ENCODE measurements around the gene PLPP3. TPM values are rescaled to one million over a fixed set of nuclear protein-coding genes. Genes with fewer than 3 reads are reported as not detected.
A peak's percentile ranks its signal among the peaks of the same experiment; 100 is the strongest.

Gene PLPP3
- polyA plus RNA-seq, 3 donors: 0.21 to 0.32 TPM; not detected in 1

DNA sequence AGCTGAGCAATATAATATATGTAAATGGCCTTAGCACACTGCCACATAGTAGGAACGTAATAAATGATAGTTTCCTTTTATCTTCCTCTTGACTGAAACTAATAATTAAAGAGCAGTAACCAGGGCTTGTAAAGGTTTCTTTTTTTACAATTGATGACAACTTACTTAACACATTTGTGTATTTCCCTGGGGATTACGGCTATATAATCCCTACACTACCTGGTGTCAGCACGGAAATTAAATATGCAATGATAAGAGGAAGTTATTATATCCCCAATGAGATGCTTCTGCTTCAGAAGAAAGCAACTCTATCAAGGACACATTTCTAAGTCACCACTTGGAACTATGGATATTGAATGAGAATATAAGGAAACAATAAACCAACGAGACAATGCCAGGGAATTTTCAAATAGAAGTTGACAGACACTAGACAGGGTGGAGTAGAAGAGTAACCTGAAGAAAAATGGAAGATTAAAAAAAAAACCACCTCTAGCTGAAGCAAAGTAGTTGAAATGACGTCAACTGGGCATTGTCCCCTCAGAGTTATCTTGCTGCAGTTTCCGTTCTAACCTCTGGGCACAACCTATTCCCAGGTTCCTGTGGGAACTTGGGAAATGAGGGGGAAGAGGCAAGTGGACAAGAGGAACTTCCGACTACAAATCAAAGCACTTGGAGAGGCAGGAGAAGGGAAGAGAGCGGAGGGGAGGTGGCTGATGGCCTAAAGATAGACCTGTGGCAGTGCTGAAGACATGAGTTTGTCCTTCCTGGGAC, 66.5 kb downstream of the PLPP3 start:
- H3K9ac ChIP-seq (ENCODE audit: insufficient read depth, low read length, poor library complexity, severe bottlenecking): no peak overlapping the region
- peaks cover 5 to 11% of the 10 kb centered on the region in 2 donors for H3K36me3 Mint-ChIP-seq
- peaks cover 60% of the 10 kb centered on the region for H3K4me1 Mint-ChIP-seq
- H2AFZ ChIP-seq (ENCODE audit: insufficient read depth, low read depth, low read length, poor library complexity, severe bottlenecking): no peak overlapping the region
- no peak overlapping the region for H3K27ac ChIP-seq (ENCODE audit: low read depth in 1 of 2, low read length in 2 of 2)
- peaks cover 53 to 55% of the 10 kb centered on the region in 2 donors for H3K4me1 ChIP-seq (ENCODE audit: control insufficient read depth in 1 of 2, insufficient read depth in 2 of 2, low read length in 2 of 2)
- intact Hi-C loops (cut with micrococcal nuclease): no loop called here
- peaks cover 3 to 13% (median 6%) of the 10 kb centered on the region in 3 donors for H3K27me3 Mint-ChIP-seq (ENCODE audit: low read depth in 3 of 3)
- TF ChIP-seq, protein P1, sequence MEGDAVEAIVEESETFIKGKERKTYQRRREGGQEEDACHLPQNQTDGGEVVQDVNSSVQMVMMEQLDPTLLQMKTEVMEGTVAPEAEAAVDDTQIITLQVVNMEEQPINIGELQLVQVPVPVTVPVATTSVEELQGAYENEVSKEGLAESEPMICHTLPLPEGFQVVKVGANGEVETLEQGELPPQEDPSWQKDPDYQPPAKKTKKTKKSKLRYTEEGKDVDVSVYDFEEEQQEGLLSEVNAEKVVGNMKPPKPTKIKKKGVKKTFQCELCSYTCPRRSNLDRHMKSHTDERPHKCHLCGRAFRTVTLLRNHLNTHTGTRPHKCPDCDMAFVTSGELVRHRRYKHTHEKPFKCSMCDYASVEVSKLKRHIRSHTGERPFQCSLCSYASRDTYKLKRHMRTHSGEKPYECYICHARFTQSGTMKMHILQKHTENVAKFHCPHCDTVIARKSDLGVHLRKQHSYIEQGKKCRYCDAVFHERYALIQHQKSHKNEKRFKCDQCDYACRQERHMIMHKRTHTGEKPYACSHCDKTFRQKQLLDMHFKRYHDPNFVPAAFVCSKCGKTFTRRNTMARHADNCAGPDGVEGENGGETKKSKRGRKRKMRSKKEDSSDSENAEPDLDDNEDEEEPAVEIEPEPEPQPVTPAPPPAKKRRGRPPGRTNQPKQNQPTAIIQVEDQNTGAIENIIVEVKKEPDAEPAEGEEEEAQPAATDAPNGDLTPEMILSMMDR (IDR thresholded peaks at IDR 0.05): no peak
- peaks cover 3% of the 10 kb centered on the region for H4K20me1 ChIP-seq (ENCODE audit: insufficient read depth, low read length)
- H3K36me3 ChIP-seq (replicated peaks in 1 of 2; ENCODE audit: control insufficient read depth in 1 of 2, insufficient read depth in 2 of 2, low read length in 2 of 2): no peaks in the 10 kb centered on the region
- DNase-seq: no peak
- no peak overlapping the region for H3K4me3 Mint-ChIP-seq
- H3K9me3 ChIP-seq (replicated peaks in 1 of 2; ENCODE audit: control insufficient read depth in 1 of 2, insufficient read depth in 1 of 2, low read length in 2 of 2): no peaks in the 10 kb centered on the region
- H3K79me2 ChIP-seq (ENCODE audit: insufficient read depth, low read length): no peaks in the 10 kb centered on the region
- H3K27me3 ChIP-seq (ENCODE audit: control insufficient read depth in 2 of 2, insufficient read depth in 2 of 2, low read length in 2 of 2): peaks cover 0 to 3% of the 10 kb centered on the region in 2 donors
- H3K4me2 ChIP-seq (replicated peaks; ENCODE audit: extremely low read depth, low read length, poor library complexity, severe bottlenecking): no peak overlapping the region
- no peak overlapping the region for H3K4me3 ChIP-seq (replicated peaks in 1 of 3; ENCODE audit: low read depth in 2 of 3, low read length in 3 of 3)
- WGBS (ENCODE audit: insufficient coverage): 91% methylated on average over 4 of the region's 8 CpGs
- H3K9me3 Mint-ChIP-seq: peaks cover 0 to 3% (median 0%) of the 10 kb centered on the region in 7 donors
- H3K27ac Mint-ChIP-seq: peak overlapping the region in 3 of 7 donors; percentile 10 to 37 (median 19)

DNA sequence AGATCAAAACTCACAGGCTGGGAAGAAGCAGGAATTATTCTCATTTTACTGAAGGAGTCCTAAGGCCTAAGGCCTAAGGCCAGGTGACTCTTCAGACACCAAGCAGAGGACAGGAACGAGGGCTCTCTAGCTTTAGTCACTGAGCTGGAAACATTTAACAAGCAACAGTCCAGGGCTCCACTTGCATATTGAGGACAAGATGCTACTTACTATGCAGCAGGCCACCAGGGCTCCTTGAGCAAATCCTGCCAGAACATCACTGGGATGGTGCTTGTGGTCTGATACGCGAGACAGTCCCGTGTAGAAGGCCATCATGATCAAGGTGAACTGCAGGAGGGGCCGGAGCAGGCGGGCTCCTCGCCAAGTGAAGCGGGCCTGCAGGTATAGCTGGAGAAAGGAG, 67.6 kb downstream of the PLPP3 start:
- Histone ChIP-seq H4K20me1 (ENCODE audit: insufficient read depth, low read length) (peaks cover 3% of the 10 kb centered on the region), H3K79me2 (ENCODE audit: insufficient read depth, low read length) (no peaks in the 10 kb centered on the region), H3K9ac (ENCODE audit: insufficient read depth, low read length, poor library complexity, severe bottlenecking) (no peak overlapping the region), H3K4me2 (replicated peaks; ENCODE audit: extremely low read depth, low read length, poor library complexity, severe bottlenecking) (no peak overlapping the region), H3K27ac (ENCODE audit: low read depth in 1 of 2, low read length in 2 of 2) (no peak overlapping the region), H3K27me3 (ENCODE audit: control insufficient read depth in 2 of 2, insufficient read depth in 2 of 2, low read length in 2 of 2) (no peaks in the 10 kb centered on the region), H2AFZ (ENCODE audit: insufficient read depth, low read depth, low read length, poor library complexity, severe bottlenecking) (no peak overlapping the region), H3K4me1 (ENCODE audit: control insufficient read depth in 1 of 2, insufficient read depth in 2 of 2, low read length in 2 of 2) (peaks cover 53 to 55% of the 10 kb centered on the region in 2 donors), H3K4me3 (replicated peaks in 1 of 3; ENCODE audit: low read depth in 2 of 3, low read length in 3 of 3) (no peak overlapping the region), H3K9me3 (replicated peaks in 1 of 2; ENCODE audit: control insufficient read depth in 1 of 2, insufficient read depth in 1 of 2, low read length in 2 of 2) (no peaks in the 10 kb centered on the region), H3K36me3 (replicated peaks in 1 of 2; ENCODE audit: control insufficient read depth in 1 of 2, insufficient read depth in 2 of 2, low read length in 2 of 2) (no peaks in the 10 kb centered on the region)
- Mint-ChIP-seq H3K27me3 (ENCODE audit: low read depth in 3 of 3) (peaks cover 0 to 10% (median 9%) of the 10 kb centered on the region in 3 donors), H3K27ac (peak overlapping the region; percentile 69 to 90 (median 78)), H3K4me1 (peaks cover 60% of the 10 kb centered on the region), H3K4me3 (peak overlapping the region in 1 of 2 donors; percentile 15), H3K9me3 (peaks cover 0 to 1% (median 0%) of the 10 kb centered on the region in 7 donors), H3K36me3 (peaks cover 5 to 15% of the 10 kb centered on the region in 2 donors)
- WGBS (ENCODE audit: insufficient coverage): 100% methylated on average over 1 of the region's 8 CpGs
- no peak for DNase-seq
- TF ChIP-seq, protein P1 (IDR thresholded peaks at IDR 0.05): no peak
- intact Hi-C loops (cut with micrococcal nuclease): no loop called here
